Testis (tissue), 3 donors: ENCODE results near the gene ATP6V0D1. TPM values are rescaled to one million over a fixed set of nuclear protein-coding genes. Genes with fewer than 3 reads are reported as not detected.

ENCODE experiments used
- DNase-seq: peaks from one replicate; pipeline ENCODE4 v3.0.0-alpha.2; 2019
- H3K27ac ChIP-seq, 2 donors: fragments of 200-600 bp; sonication (generic); one replicate each; pipeline ENCODE4 v1.5.1; 2019
- H3K27me3 ChIP-seq: fragments of 200-600 bp; sonication (generic); one replicate; pipeline ENCODE4 v1.5.1; 2019
- H3K36me3 ChIP-seq: fragments of 200-600 bp; sonication (generic); one replicate; pipeline ENCODE4 v1.5.1; 2017; ENCODE audit warnings: low read depth; ENCODE audit errors: missing control alignments
- H3K4me1 ChIP-seq: fragments of 200-600 bp; sonication (generic); one replicate; pipeline ENCODE4 v1.5.1; 2019
- H3K4me3 ChIP-seq, 2 donors: fragments of 200-600 bp; sonication (generic); one replicate each; pipeline ENCODE4 v1.5.1; 2017 to 2019
- H3K9me3 ChIP-seq: fragments of 200-600 bp; sonication (generic); one replicate; pipeline ENCODE4 v1.5.1; 2017
- POLR2A ChIP-seq: fragments of 450-650 bp; IDR thresholded peaks from one replicate; pipeline ENCODE4 v1.6.1; 2017; ENCODE audit warnings: antibody characterized with exemption, mild to moderate bottlenecking, moderate library complexity
- WGBS, 2 donors: methylation state at CpG; one replicate each; pipeline ENCODE4 v1.1.5; 2018; 5-methylcytosine and 5-hydroxymethylcytosine counted together
- intact Hi-C: fragments of 100-400 bp; cut with DNase I; formaldehyde crosslinking; loops from one replicate; pipeline ENCODE4 v1.15.1; 2023; ENCODE audit warnings: low total_unique reads
- polyA plus RNA-seq: library from polyadenylated mRNA; stranded (reverse); fragments of 350-450 nt; fragmentation: Illumina TruSeq; extraction: RNeasy Lipid Tissue Mini Kit (QIAGEN cat#74804); gene quantifications from one replicate; pipeline ENCODE4 v1.2.3, GENCODE V29; 2014; ENCODE audit warnings: low read depth, low replicate concordance; ENCODE audit not compliant: insufficient read depth
- total RNA-seq, 2 donors: library from RNA; depleted of rRNA; stranded (reverse); fragments of >200 nt; gene quantifications; one replicate each; pipeline ENCODE4 v1.2.3, GENCODE V29; 2016
- TF ChIP-seq, protein P1 (sequence below), 3 experiments: fragments of 450-650 bp in 2 of 3; fragments of 200-600 bp in 1 of 3; sonication (generic) in 1 of 3; IDR thresholded peaks; one replicate each; pipeline ENCODE4 v1.5.1; 2016 to 2019; ENCODE audit warnings: antibody characterized with exemption in 3 of 3, mild to moderate bottlenecking in 2 of 3, moderate library complexity in 1 of 3

Gene ATP6V0D1
- total and polyA plus RNA-seq, 3 donors from 2014 or later, result 95.0 to 165 (median 135) TPM

DNA sequence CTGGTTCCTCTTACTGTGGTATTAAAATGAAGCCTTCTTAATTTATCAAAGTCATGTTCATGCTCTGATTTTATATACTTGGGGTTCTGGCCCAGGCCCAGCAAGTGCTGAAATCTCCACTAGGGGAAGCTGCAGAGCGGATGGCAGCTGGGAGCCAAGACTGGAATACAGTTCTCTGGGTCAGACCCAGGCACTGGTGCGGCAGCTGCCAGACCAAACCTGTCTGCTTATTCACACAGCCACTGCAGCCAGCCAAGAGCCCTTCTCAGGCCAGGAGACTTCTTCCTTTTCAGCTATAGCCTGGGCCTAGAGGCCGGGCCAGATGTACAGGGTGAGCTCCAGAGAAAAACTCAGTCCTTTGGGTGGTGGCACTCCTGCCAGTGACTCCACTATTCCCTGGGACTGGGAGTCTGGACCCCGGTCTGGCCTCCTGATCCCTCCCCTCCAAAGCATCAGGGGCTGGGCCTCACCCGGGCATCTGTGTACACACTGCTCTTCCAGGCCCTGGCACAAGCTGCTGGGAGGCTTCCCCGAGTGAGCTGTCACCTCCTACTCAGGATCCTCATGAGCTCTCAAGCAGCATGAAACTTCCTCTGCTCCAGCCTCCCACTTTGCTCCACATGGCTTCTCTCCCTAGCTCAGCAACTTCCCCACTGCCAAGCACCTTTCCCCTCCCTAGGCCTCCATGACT lies 24.4 kb downstream of the ATP6V0D1 start:
- peaks cover 67% of the 10 kb centered on the region for H3K4me1 ChIP-seq
- H3K9me3 ChIP-seq, result no peaks in the 10 kb centered on the region
- H3K4me3 ChIP-seq, result no peak overlapping the region
- H3K27me3 ChIP-seq, result no peaks in the 10 kb centered on the region
- peak overlapping the region in 1 of 2 donors; percentile 64 for H3K27ac ChIP-seq
- H3K36me3 ChIP-seq, result no peaks in the 10 kb centered on the region
- intact Hi-C loops, result no loop called here
- DNase-seq, result peak; percentile 32
- WGBS, 2 donors, result 40 to 41% methylated on average over 5 to 6 of the region's 6 CpGs
- no peak for TF ChIP-seq POLR2A
- TF ChIP-seq, protein P1, sequence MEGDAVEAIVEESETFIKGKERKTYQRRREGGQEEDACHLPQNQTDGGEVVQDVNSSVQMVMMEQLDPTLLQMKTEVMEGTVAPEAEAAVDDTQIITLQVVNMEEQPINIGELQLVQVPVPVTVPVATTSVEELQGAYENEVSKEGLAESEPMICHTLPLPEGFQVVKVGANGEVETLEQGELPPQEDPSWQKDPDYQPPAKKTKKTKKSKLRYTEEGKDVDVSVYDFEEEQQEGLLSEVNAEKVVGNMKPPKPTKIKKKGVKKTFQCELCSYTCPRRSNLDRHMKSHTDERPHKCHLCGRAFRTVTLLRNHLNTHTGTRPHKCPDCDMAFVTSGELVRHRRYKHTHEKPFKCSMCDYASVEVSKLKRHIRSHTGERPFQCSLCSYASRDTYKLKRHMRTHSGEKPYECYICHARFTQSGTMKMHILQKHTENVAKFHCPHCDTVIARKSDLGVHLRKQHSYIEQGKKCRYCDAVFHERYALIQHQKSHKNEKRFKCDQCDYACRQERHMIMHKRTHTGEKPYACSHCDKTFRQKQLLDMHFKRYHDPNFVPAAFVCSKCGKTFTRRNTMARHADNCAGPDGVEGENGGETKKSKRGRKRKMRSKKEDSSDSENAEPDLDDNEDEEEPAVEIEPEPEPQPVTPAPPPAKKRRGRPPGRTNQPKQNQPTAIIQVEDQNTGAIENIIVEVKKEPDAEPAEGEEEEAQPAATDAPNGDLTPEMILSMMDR (IDR thresholded peaks at IDR 0.05), result peak; percentile 12 to 39 (median 37)

DNA sequence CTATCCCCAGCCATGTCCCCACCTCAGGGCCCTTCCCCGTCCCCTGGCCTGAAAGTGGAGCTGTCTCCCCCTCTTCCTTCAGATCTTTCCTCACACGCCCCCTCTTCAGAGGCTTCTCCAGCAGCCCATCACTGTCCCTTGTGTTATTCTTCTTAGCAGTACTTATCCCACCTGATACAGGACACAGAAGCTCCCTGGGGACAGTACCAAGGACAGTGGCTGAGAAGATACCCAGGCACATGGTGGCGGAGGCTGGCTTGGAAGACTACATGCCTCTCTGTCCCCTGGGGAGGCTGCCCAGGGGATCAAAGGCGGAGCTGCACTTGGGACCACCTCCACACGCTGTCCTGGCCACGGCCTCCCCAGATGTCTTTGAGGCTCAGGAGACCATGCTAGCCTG lies 26.1 kb downstream of the ATP6V0D1 start:
- DNase-seq, result no peak
- no peak overlapping the region for H3K27ac ChIP-seq
- peaks cover 67% of the 10 kb centered on the region for H3K4me1 ChIP-seq
- H3K27me3 ChIP-seq, result no peaks in the 10 kb centered on the region
- H3K36me3 ChIP-seq, result no peaks in the 10 kb centered on the region
- intact Hi-C loops, result no loop called here
- TF ChIP-seq, protein P1 (IDR thresholded peaks at IDR 0.05), result no peak
- TF ChIP-seq POLR2A, result no peak
- 93 to 94% methylated on average over 6 of the region's 6 CpGs for WGBS, 2 donors
- no peaks in the 10 kb centered on the region for H3K9me3 ChIP-seq
- no peak overlapping the region for H3K4me3 ChIP-seq

DNA sequence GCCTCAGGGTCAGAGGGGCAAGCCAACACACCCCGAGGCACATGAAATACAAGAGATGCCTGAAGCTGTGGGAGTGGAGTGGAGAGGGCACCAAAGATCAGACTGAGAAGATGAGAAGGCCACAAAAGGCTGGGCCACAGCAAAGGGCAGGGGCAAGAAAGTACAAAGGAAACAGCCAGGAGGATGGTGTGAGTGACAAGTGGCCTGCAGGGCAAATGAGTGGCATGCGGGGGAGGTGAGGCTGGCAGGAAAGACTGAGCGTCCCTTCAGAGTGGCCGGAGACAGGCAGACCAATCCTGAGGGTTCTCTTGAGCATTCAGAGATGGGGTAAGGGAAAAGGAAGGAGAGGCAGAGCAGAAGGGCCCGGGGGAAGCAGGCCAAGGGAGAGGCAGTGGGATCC lies 26.9 kb downstream of the ATP6V0D1 start:
- Histone ChIP-seq H3K4me1 (peaks cover 66% of the 10 kb centered on the region), H3K9me3 (no peaks in the 10 kb centered on the region), H3K27ac (no peak overlapping the region), H3K27me3 (no peaks in the 10 kb centered on the region), H3K36me3 (no peaks in the 10 kb centered on the region), H3K4me3 (no peak overlapping the region)
- WGBS, 2 donors, result 64 to 70% methylated on average over 5 of the region's 5 CpGs
- intact Hi-C loops, result no loop called here
- DNase-seq, result peak; percentile 63
- TF ChIP-seq, protein P1 (IDR thresholded peaks at IDR 0.05), result no peak
- no peak for TF ChIP-seq POLR2A

DNA sequence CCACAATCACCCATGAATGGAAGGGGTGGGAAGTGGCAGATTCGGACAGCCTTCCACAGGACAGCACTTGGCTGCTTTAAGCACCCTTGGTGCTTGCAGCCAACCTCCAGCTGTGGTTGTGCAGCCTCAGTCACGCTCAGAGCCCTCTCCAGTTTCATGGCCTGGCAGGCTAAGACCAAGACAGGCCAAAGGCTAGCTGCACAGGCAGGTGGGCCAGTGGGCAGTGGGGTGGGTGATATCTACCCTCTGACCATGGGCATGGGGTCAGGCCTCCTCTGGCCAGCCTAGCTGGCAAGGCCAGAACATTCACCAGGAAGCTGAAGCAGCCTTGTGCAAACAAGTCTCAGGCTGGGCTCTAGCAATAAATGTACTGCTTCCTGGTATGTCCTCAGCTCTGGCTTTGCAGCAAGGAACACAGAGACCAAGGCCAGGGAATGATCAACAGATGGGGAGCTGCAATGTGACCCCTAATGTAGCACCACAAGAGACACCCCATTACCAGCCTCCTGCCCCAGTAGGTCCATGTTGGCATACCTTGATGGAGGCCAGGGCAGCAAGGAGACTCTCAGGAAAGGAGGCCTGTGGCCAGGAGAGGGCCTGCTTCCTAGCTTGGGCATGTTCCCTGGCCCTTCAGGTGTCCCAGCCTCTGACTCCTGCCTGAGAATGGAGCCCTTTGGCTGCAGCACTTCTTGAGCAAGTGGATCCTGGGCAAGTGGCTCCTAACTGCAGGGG lies 29.1 kb downstream of the ATP6V0D1 start:
- no peak for DNase-seq
- no peaks in the 10 kb centered on the region for H3K36me3 ChIP-seq
- H3K9me3 ChIP-seq, result no peaks in the 10 kb centered on the region
- 55 to 80% methylated on average over 2 of the region's 2 CpGs for WGBS, 2 donors
- no peak overlapping the region for H3K4me3 ChIP-seq
- no peaks in the 10 kb centered on the region for H3K27me3 ChIP-seq
- no peak overlapping the region for H3K27ac ChIP-seq
- intact Hi-C loops, result no loop called here
- TF ChIP-seq, protein P1 (IDR thresholded peaks at IDR 0.05), result no peak
- no peak for TF ChIP-seq POLR2A
- peaks cover 54% of the 10 kb centered on the region for H3K4me1 ChIP-seq
